ENCODE data around the gene ARX. TPM values are rescaled to one million over a fixed set of nuclear protein-coding genes. Genes with fewer than 3 reads are reported as not detected.

The ARX gene
- total and polyA plus RNA-seq, 9 of the 15 experiments (the other 6 are each of a cell fraction or from before 2014, with no cell fraction given), result 0.03 TPM; not detected in 8

- TF ChIP-seq ZNF699 (CRISPR knock-in tag; IDR thresholded peaks at IDR 0.05; ENCODE audit: insufficient replicate concordance) (no peak), SMAD2 (IDR thresholded peaks at IDR 0.05; ENCODE audit: low read depth, low read length) (no peak), NCOR1 (IDR thresholded peaks at IDR 0.05) (no peak), ILK (tag; IDR thresholded peaks at IDR 0.05; ENCODE audit: borderline replicate concordance, low read depth) (no peak), ELF2 (CRISPR knock-in tag; IDR thresholded peaks at IDR 0.05) (no peak), ELK3 (CRISPR knock-in tag; IDR thresholded peaks at IDR 0.05) (no peak)
Observed at GRCh38 chrX:25012433-25012735, 3.4 kb downstream of the ARX start (continued).

- in situ Hi-C loops (cut with MboI), result no loop called here
- H4K20me1 ChIP-seq (replicated peaks; ENCODE audit: control insufficient read depth, insufficient read depth, low read length), result no peaks in the 10 kb centered on the region
- ATAC-seq (no peak), FAIRE-seq (no peak), DNase-seq (ENCODE audit: extremely low read depth in 1 of 4, low spot score in 3 of 4) (no peak)
- H3K9me1 ChIP-seq (ENCODE audit: control insufficient read depth, insufficient read depth, low read length), result no peaks in the 10 kb centered on the region
- H3K9me3 ChIP-seq (replicated peaks; ENCODE audit: control insufficient read depth, insufficient read depth, low read depth, low read length), result no peaks in the 10 kb centered on the region
- 7% methylated on average over 19 of the region's 32 CpGs for WGBS (ENCODE audit: insufficient coverage, low coverage, missing lambda C conversion rate)
- peaks cover 10 to 69% of the 10 kb centered on the region in 2 experiments for H3K27me3 ChIP-seq (ENCODE audit: control insufficient read depth in 2 of 2, insufficient read depth in 2 of 2, low read length in 2 of 2)
- no peak overlapping the region for H3K27ac ChIP-seq (ENCODE audit: extremely low read depth, low read depth, low read length)
- no peak overlapping the region for H3K4me3 ChIP-seq
- intact Hi-C loops (cut with micrococcal nuclease), result no loop called here
- no peak overlapping the region for H3K9ac ChIP-seq (ENCODE audit: insufficient read depth in 1 of 2, low read depth in 2 of 2, low read length in 2 of 2)
- H3K79me2 ChIP-seq (ENCODE audit: control insufficient read depth, insufficient read depth, low read length), result no peaks in the 10 kb centered on the region
- H3K4me1 ChIP-seq (replicated peaks in 1 of 2; ENCODE audit: control insufficient read depth in 2 of 2, insufficient read depth in 2 of 2, low read length in 2 of 2), result peaks cover 0 to 31% of the 10 kb centered on the region in 2 experiments; a peak in 2 of 5 replicates
- H3K36me3 ChIP-seq (ENCODE audit: control insufficient read depth, insufficient read depth, low read length), result no peaks in the 10 kb centered on the region
- BruUV-seq (replicated peaks), result no TSS peak
- no peak overlapping the region for H2AFZ ChIP-seq (ENCODE audit: low read depth, low read length)
- POLR2A ChIA-PET, result interaction anchor here (0.9 to 1.1 kb wide), 2 partner anchors 21 to 701 kb away, joined by 3 read pairs; no protein-coding TSS in a partner anchor
- H3K4me2 ChIP-seq (ENCODE audit: insufficient read depth, low read length), result no peak overlapping the region
- CTCF ChIA-PET (ENCODE audit: low intra/inter-chr PET ratio), result no interaction called here
- TF ChIP-seq FOS (IDR thresholded peaks at IDR 0.05; ENCODE audit: extremely low read depth, insufficient read length) (no peak), ZNF57 (CRISPR knock-in tag; IDR thresholded peaks at IDR 0.05) (no peak), CEBPZ (IDR thresholded peaks at IDR 0.05; ENCODE audit: borderline replicate concordance, low read depth, low read length) (no peak), E4F1 (CRISPR knock-in tag; IDR thresholded peaks at IDR 0.05; ENCODE audit: borderline replicate concordance) (no peak), TAL1 (IDR thresholded peaks at IDR 0.05) (no peak), RBM34 (IDR thresholded peaks at IDR 0.05; ENCODE audit: borderline replicate concordance, insufficient read depth, low read length) (no peak), ZNF140 (CRISPR knock-in tag; IDR thresholded peaks at IDR 0.05) (no peak), DDX20 (tag; IDR thresholded peaks at IDR 0.05; ENCODE audit: low read depth) (no peak)
Observed at GRCh38 chrX:25011589-25012432, 4.0 kb downstream of the ARX start.
